Left cardiac atrium (tissue), 4 donors: ENCODE results near the gene RABGAP1L. TPM values are rescaled to one million over a fixed set of nuclear protein-coding genes. Genes with fewer than 3 reads are reported as not detected.
"Not testable (repeated sequence)": the region's sequence is repeated elsewhere in the genome, so short reads cannot be mapped to it uniquely, and the experiment has no call there.

ENCODE experiments used
- ATAC-seq, 2 donors: fragments of 200-7000 bp; cut with Tn5 transposase; one replicate each; pipeline ENCODE4 v1.9.1; 2020; ENCODE audit warnings: mild to moderate bottlenecking in 2 of 2, moderate library complexity in 2 of 2
- DNase-seq: peaks from one replicate; pipeline ENCODE4 v3.0.0-alpha.2; 2020
- intact Hi-C, 2 donors: fragments of 100-400 bp; cut with DNase I; formaldehyde crosslinking; loops; one replicate each; pipeline versions ENCODE4 v1.14.1 to v1.15.1; 2022 to 2023
- total RNA-seq, 2 donors: library from RNA; stranded (reverse); fragmentation: NEBNext Ultra II Directional; extraction: Animal tissue kit (Norgen Biotek cat#: 25700); gene quantifications; one replicate each; pipeline ENCODE4 v1.2.1, GENCODE V29; 2021
- donor health status: DM: no; HTN: yes; CAD: no.
- donor health status: DM: no; HTN: yes; CAD: no; lungs with severe emphysema.
- donor health status: DM: yes; HTN: yes; CAD: no.
- donor health status: Dilated cardiomyopathy.

Gene RABGAP1L
- total RNA-seq, 2 donors from 2014 or later, result 134 to 145 TPM

DNA sequence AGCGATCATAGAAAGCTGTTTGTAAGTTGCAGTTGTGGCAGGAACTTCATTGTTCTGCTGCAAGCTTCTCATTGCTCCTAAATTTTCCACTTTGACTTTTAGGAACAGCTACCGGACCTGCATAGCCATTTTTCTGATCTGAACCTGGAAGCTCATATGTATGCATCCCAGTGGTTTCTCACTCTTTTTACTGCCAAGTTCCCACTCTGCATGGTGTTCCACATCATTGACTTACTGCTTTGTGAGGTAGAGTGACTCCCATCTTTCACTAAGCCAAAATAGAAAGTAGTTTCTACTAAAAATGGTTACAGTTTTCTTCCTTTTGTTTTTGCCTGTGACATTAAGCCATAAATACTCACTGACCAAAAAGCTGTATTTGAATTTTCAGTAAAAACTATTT, 542.7 kb downstream of the RABGAP1L start:
- intact Hi-C loops, result no loop called here
- DNase-seq (no peak), ATAC-seq (no peak)

DNA sequence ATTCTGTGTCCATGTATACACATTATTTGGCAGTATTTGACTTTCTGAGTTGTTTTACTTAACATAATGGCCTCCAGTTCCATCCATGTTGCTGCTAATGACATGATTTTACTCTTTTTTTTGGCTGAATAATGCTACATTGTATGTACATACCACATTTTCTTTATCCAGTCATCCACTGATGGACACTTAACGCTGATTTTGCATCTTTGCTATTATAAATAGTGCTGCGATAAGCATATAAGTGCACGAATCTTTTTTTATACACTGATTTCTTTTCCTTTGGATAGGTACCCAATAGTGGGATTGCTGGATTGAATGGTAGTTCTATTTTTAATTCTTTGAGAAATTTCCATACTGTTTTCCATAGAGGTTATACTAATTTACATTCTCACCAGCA, 544.0 kb downstream of the RABGAP1L start:
- no peak for ATAC-seq
- intact Hi-C loops, result no loop called here
- no peak for DNase-seq

DNA sequence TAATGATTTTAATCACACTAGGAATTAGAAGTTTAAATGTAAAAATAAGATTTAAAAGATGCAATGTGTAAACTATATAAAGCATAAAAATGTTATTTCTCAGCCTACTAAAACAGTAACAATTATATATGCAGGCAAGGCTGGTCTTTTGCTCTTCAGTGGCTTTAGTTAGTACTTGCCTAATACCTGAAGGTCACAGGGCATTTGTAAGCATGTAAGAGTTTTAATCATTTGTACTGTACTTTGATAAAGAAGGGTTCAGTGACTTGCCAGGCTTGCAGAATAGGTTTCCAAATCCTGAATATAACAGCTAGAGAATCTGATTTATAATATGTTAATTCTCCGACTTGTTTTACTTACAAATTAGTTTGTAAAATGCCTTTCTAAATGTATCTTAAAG, 545.0 kb downstream of the RABGAP1L start:
- intact Hi-C loops, result no loop called here
- DNase-seq (no peak), ATAC-seq (no peak)

DNA sequence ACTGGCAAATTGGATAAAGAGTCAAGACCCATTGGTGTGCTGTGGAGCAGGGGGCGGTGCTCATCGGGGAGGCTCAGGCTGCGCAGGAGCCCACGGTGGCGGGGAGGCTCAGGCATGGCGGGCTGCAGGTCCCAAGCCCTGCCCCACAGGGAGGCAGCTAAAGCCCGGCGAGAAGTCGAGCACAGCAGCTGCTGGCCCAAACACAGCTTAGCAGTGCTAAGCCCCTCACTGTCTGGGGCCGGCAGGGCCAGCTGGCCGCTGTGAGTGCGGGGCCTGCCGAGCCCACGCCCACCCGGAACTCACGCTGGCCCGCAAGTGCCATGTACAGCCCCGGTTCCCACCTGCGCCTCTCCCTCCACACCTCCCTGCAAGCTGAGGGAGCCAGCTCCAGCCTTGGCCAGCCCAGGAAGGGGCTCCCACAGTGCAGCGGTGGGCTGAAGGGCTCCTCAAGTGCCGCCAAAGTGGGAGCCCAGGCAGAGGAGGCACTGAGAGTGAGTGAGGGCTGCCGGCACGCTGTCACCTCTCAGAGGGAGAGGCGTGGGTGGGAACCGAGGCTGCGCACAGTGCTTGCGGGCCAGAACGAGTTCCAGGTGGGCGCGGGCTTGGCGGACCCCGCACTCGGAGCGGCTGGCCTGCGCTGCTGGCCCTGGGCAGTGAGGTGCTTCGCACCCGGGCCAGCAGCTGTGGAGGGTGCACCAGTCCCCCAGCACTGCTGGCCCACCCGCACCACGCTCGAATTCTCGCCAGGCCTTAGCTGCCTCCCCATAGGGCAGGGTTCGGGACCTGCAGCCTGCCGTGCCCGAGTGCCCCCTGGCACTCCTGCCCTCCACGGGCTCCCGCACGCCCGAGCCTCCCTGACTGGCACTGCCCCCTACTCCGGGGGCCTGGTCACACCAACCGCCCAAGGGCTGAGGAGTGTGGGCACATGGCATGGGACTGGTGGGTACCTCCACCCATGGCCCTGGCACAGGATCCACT, 551.8 kb downstream of the RABGAP1L start:
- no peak for ATAC-seq
- no peak for DNase-seq
- intact Hi-C loops, result no loop called here

DNA sequence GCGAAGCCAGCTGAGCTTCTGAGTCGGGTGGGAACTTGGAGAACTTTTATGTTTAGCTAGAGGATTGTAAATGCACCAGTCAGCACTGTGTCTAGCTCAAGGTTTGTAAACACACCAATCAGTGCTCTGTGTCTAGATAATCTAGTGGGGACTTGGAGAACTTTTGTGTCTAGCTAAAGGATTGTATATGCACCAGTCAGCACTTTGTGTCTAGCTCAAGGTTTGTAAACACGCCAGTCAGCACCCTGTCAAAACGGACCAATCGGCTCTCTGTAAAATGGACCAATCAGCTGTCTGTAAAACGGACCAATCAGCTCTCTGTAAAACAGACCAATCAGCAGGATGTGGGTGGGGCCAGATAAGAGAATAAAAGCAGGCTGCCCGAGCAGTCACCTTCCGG, 552.5 kb downstream of the RABGAP1L start:
- ATAC-seq, DNase-seq, intact Hi-C loops: not testable (repeated sequence)

DNA sequence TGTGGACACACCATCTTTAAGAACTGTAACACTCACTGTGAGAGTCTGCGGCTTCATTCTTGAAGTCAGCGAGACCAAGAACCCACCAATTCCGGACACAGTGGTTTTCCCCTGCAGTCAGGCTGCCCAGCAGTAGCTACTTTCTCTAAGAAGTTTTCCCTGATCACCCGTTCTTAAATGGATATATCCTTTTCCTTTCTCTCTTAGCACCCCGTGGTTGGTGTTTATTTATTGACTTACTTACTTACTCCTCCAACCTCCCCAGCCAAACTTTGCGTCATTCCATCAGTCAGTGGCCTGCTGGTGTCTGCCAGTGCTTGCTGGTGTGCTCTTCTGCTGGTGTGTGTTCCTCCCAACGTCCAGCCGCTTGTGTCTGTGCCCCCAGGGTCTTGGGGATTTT, 553.2 kb downstream of the RABGAP1L start:
- intact Hi-C loops, result no loop called here
- ATAC-seq, result no peak
- no peak for DNase-seq

DNA sequence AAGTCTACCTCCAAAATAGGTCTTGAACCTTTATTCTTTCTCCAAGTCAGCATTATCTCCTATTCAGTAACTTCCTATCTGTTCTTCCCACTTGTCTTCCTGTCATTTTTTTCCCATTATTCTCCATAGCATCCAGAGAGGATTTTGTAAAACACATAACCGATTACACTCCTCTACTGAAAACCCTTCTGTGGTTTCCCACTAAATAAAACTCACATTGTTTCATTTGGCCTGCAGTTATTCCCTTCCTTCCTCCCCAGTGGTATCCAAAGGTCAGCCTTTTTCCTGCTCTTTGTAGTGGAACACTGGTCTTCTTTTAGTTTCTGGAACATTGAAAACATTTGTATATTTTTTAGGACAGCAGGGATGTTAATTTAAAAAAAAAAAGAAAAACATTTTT, 554.5 kb downstream of the RABGAP1L start:
- DNase-seq, result no peak
- ATAC-seq, result no peak
- intact Hi-C loops, result no loop called here

DNA sequence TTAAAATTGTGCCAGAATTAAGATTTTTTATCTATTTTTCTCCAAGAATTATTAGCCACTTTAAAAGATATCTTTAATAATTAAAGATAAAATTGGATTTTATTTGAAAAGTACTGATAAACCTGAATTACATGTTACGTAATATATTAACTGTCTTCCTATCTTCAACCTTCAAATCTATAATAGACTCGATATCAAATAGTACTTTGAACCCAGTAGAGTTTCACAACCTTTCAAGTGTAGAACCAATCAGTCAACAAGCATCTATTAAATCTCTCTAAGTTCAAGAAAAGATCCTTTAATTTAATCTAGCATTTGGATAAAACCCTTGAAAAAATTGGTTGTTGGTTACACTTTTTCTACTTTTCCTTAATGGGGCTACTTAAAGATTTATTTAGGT, 559.9 kb downstream of the RABGAP1L start:
- intact Hi-C loops, result no loop called here
- ATAC-seq, result no peak

DNA sequence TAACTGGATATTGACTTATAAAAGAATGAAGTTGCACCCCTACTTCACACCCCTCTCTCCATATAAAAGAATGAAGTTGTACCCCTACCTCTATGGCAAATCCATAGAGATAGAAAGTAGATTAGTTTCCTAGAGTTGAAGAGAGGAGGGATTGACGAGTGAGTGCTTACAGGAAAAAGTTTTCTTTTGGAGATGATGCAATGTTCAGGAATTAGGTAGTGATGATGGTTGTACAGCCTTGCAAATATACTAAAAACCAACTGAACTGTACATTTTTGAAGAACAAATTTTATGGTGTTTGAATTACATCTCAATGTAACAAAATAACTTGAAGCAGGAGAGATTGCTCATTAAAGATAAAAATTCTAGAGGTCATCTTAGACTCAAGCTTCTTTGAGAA, 561.3 kb downstream of the RABGAP1L start:
- intact Hi-C loops, result no loop called here
- no peak for DNase-seq

More for the DNA sequence above, 559.9 kb downstream of the RABGAP1L start:
- DNase-seq, result no peak

DNA sequence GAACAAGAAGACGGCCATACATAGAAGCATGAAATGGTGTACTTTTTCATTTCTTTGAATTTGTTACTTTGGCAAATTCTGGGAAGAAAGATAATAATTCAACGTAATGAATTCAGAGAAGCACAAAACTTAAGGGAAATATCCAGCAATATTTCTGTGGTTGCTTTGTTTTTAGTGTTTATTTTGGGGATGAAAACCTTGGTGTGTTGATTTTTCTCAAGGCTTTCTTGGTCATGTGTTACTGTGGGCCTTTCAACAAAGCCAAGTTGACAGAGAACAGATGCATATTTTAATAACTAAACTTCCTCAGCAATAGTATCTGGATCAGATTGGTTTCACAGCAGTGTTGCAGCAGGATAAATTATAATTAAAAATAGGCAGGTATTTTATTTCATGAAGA, 561.9 kb downstream of the RABGAP1L start:
- intact Hi-C loops, result no loop called here
- no peak for ATAC-seq
- no peak for DNase-seq

More for the DNA sequence above, 561.3 kb downstream of the RABGAP1L start:
- ATAC-seq, result no peak

DNA sequence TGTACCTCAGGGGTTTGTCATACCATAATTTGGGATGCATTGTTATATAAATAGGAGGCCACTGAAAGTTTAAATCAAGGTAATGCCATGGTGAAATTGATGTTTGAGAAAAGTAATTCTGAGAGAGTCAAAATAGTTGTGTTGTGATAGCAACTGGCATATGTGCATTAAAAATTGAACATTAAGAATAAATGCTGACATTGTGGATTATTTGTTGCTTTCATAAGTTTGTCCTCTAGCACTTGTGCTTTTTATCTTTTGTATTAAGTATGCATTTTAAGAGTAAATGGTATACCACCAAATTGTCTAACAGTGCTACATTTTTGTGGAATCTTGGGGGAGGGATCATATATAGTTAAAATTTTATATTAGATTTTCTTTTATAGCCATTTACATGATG, 564.5 kb downstream of the RABGAP1L start:
- intact Hi-C loops, result no loop called here
- no peak for ATAC-seq

DNA sequence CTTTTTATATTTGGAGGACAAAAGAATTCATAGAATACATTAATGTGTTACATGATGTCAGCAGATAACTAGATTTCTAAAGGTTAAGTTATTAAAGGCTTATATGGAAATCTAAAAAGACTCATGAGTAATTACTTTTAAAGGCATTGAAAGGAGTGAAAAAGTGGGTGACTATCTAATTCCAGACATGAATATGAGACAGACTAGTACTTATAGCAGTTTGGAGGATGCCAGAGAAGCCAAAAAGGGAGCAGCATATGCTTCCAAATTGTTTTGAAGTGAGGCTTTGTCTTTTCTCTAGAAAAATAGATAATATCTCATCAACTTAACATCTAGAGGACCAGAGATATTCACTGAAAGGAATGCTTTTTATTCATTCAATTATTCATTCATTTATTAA, 564.9 kb downstream of the RABGAP1L start:
- DNase-seq (no peak), ATAC-seq (no peak)
- intact Hi-C loops, result no loop called here

More for the DNA sequence above, 564.5 kb downstream of the RABGAP1L start:
- no peak for DNase-seq

DNA sequence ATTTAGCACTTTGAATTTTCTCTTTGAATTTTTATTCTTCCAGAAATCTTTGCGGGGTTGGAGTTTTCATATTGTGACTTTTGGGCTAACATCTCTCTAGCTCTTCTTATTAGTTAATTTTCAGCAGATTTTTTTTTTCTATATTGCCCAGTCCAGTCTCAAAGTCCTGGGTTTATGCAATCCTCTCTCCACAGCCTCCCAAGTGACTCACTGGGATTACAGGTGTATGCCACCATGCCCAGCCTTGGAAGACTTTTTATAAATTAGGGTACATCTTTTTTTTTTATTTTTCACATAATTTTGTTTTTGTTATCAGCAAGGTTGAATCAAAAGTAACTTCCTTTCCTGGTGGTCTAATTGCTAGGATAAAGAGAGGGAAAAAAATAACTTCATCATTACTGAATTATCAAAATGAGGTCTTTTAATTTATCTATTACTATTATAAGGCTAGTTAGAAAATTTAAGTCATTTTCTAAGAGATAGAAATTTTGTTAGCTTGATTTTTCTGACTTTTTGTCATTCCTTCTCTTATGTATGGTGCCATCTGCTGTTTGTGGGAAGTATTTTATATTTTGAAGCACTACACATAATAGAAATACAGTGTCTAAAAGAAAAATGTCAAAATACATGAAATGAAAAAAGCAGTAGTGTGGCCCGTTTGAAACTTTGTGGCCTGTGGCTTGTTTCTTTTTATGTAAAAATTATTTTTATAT, 567.0 kb downstream of the RABGAP1L start:
- intact Hi-C loops, result loop anchor here in 1 of 2 donors (5.0 kb wide), 1 partner anchor 464 kb away; no protein-coding TSS in a partner anchor
- ATAC-seq (no peak), DNase-seq (no peak)

DNA sequence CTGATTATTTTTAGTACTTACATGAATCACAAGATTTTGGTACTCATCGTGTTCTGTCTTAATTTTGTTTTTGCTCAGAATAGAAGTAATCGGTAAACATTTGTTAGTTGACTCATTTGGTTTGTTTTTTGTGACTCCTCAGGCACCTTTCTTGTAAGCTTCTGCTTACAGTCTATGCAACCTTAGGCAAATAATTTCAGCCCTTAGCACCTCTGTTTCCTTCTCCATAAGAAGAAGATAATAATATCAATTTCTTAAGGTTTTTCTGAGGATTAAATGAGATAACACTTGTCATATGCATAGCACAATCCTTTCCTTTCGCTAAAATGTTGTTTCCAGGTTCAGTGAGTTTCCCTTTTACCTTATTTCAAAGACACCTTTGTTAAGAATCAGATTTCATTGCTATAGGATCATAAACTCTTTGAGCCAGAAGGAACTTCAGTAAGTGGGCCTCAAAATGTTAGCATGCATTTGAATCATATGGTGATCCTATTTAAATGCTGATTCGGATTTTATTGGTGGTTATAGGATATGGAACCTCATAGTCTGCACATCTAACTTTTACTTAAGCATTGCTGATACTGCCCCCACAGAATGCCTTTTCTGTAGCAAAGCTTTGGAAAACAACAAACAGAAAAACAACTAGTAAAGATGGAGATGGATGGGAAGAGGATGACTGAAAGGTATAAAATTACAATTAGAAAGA, 567.7 kb downstream of the RABGAP1L start:
- no peak for DNase-seq
- intact Hi-C loops, result loop anchor here in 1 of 2 donors (5.0 kb wide), 1 partner anchor 465 kb away; no protein-coding TSS in a partner anchor
- no peak for ATAC-seq

DNA sequence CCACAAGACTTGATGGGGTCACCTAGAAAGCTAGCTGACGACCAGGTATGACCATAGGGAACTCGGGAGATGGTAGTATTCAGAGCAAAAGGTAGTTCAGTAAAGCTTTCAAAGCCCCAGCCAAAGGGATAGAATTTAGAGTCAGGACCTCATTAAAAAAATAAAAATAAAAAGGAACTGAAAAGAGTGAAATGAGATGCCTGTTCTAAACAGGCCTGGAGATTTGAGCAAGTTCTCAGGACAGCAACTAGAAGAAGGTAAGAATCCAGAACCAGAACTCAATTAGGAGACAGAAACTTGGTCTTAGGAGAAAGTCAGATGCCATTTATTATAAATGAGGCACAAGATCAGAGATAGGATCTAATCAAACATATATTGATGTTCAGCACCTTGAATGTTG, 575.0 kb downstream of the RABGAP1L start:
- intact Hi-C loops, result loop anchor here in 1 of 2 donors (10.0 kb wide), 1 partner anchor 469 kb away; no protein-coding TSS in a partner anchor

DNA sequence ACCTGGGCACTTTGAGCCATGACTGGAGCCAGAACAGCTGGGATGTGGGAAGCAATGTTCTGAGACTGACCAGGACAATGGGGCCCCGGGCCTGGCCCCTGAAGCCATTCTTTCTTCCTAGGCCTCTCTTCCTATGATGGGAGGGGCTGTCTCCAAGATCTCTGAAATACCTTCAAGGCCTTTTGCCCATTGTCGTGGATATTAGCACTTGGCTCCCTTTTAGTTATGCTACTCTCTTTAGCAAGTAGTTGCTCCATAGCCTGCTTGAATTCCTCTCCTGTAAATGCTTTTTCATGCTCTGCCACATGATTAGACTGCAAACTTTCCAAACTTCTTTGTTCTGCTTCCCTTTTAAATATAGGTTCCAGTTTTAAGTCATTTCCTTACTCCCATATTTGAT, 577.5 kb downstream of the RABGAP1L start:
- DNase-seq (no peak), ATAC-seq (no peak)
- intact Hi-C loops, result loop anchor here in 1 of 2 donors (10.0 kb wide), 1 partner anchor 472 kb away; no protein-coding TSS in a partner anchor

More for the DNA sequence above, 575.0 kb downstream of the RABGAP1L start:
- ATAC-seq (no peak), DNase-seq (no peak)

DNA sequence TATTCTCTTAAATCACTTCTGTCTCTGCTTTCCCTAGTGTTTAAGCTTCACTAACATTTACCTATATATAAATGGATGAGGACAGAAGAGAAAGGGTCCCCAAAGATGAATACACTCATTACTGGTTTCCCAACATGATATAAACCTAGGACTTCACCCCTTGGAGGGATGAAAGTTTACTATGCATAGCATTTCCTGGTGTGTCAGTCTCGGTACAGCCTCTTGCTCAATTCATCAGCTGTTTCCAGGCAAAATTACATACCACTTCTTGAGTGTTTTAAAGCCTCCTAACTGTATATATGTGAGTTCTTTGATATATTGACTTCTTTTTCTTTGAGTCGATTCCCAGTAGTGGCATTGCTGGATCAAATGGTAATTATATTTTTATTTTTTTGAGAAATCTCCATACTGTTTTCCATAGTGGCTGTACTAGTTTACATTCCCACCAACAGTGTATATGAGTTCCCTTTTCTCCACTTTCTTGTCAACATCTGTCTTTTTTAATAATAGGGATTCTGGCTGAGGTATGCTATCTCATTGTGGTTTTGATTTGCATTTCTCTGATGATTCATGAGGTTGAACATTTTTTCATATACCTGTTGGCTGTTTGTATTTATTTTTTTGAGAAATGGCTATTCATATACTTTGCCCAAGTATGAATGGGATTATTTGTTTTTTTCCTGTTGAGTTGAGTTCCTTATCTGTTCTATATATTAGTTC, 581.1 kb downstream of the RABGAP1L start:
- no peak for DNase-seq
- ATAC-seq, result no peak
- intact Hi-C loops, result no loop called here

DNA sequence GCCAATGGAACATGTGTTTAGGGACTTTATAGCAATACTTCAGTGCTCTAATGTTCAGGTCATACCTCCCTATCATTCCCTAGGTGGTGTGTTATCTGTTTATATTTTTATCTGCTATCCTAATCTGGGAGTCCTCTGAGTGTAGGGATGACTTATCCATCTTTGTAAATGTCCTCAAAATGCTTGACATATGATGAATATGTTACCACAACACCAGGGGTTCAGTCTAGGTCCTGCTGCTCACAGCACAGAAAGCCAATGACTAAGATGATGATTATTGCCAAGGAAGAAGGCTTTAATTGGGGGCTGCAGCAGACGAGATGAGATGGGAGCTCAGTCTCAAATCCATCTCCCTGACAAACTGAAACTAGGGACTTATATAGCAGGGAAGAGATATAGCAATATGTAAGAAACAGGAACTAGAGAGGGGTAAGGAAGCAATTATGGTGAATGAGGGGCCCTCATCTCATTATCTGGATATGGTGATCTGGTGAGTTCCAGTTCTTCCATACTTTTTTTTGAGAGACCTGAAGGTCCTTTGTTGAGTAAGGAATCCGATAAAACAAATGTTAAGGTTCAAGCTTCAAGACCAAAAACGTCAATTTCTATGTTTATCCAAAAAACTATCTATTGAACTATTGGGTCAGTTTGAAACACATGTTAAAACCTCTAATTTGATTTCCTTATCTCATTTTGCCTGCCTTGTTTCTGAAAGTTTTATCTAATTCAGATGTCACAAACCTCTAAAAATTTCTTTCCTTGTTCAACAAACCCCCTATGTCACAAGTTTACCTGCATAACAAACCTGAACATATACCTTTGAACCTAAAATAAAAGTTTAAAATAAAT, 583.7 kb downstream of the RABGAP1L start:
- intact Hi-C loops, result no loop called here
- no peak for DNase-seq
- no peak for ATAC-seq
